Trophoblast cell (in vitro differentiated cells and primary cell): Measurements from ENCODE around the gene NUAK1.

Experiments
- DNase-seq, 2 donors: peaks; one replicate each; pipeline ENCODE4 v3.0.0-alpha.2; 2016
- H2AFZ ChIP-seq: 2 replicates; pipeline ENCODE4 v1.6.1; 2013; ENCODE audit warnings: low read length, moderate library complexity, mild to moderate bottlenecking; ENCODE audit not compliant: insufficient read depth, poor library complexity
- H2AK5ac ChIP-seq: 2 replicates; pipeline ENCODE4 v1.6.1; 2013; ENCODE audit warnings: mild to moderate bottlenecking, low read length
- H2BK120ac ChIP-seq: 2 replicates; pipeline ENCODE4 v1.6.1; 2013; ENCODE audit warnings: low read length, mild to moderate bottlenecking, moderate library complexity; ENCODE audit not compliant: insufficient read depth, poor library complexity
- H2BK12ac ChIP-seq: 2 replicates; pipeline ENCODE4 v1.6.1; 2013; ENCODE audit warnings: mild to moderate bottlenecking, low read length, moderate library complexity
- H2BK5ac ChIP-seq: 2 replicates; pipeline ENCODE4 v1.6.1; 2013; ENCODE audit warnings: low read length, low read depth, moderate library complexity, mild to moderate bottlenecking; ENCODE audit not compliant: poor library complexity
- H3K14ac ChIP-seq: 2 replicates; pipeline ENCODE4 v1.6.1; 2013; ENCODE audit warnings: mild to moderate bottlenecking, low read length
- H3K18ac ChIP-seq: 2 replicates; pipeline ENCODE4 v1.6.1; 2013; ENCODE audit warnings: mild to moderate bottlenecking, low read length
- H3K23ac ChIP-seq: 2 replicates; pipeline ENCODE4 v1.6.1; 2013; ENCODE audit warnings: low read length
- H3K27ac ChIP-seq: 2 replicates; pipeline ENCODE4 v1.5.1; 2013; ENCODE audit warnings: low read depth, mild to moderate bottlenecking, inconsistent platforms, low read length, moderate library complexity
- H3K27me3 ChIP-seq: 2 replicates; pipeline ENCODE4 v1.6.1; 2013; ENCODE audit warnings: inconsistent platforms, mild to moderate bottlenecking, low read length, moderate library complexity; ENCODE audit not compliant: insufficient read depth
- H3K36me3 ChIP-seq, 2 experiments: 1 replicate in 1 of 2; 2 replicates in 1 of 2; pipeline ENCODE4 v1.6.1; 2013; ENCODE audit warnings: low read length in 2 of 2, mild to moderate bottlenecking in 2 of 2, moderate library complexity in 1 of 2; ENCODE audit not compliant: insufficient read depth in 2 of 2, control insufficient read depth in 1 of 2
- H3K4ac ChIP-seq: 2 replicates; pipeline ENCODE4 v1.6.1; 2013; ENCODE audit warnings: low read depth, mild to moderate bottlenecking, low read length, moderate library complexity
- H3K4me1 ChIP-seq, 2 experiments: 1 replicate in 1 of 2; 2 replicates in 1 of 2; pipeline ENCODE4 v1.6.1; 2013; ENCODE audit warnings: low read length in 2 of 2, mild to moderate bottlenecking in 2 of 2, moderate library complexity in 1 of 2; ENCODE audit not compliant: insufficient read depth in 2 of 2, control insufficient read depth in 1 of 2
- H3K4me2 ChIP-seq: 2 replicates; pipeline ENCODE4 v1.6.1; 2013; ENCODE audit warnings: inconsistent platforms, mild to moderate bottlenecking, low read length, moderate library complexity
- H3K4me3 ChIP-seq: 2 replicates; pipeline ENCODE4 v1.5.1; 2013; ENCODE audit warnings: mild to moderate bottlenecking, low read depth, low read length, inconsistent platforms
- H3K79me1 ChIP-seq: one replicate; pipeline ENCODE4 v1.6.1; 2013; ENCODE audit warnings: low read length
- H3K79me2 ChIP-seq: 2 replicates; pipeline ENCODE4 v1.6.1; 2013; ENCODE audit warnings: low read length, mild to moderate bottlenecking; ENCODE audit not compliant: control insufficient read depth, insufficient read depth, poor library complexity
- H3K9ac ChIP-seq: 2 replicates; pipeline ENCODE4 v1.6.1; 2013; ENCODE audit warnings: mild to moderate bottlenecking, low read length
- H3K9me3 ChIP-seq: 2 replicates; pipeline ENCODE4 v1.6.1; 2013; ENCODE audit warnings: low read depth, mild to moderate bottlenecking, control low read depth, inconsistent platforms, low read length; ENCODE audit not compliant: insufficient read depth
- H4K12ac ChIP-seq: 2 replicates; pipeline ENCODE4 v1.6.1; 2013; ENCODE audit warnings: low read depth, mild to moderate bottlenecking, low read length, moderate library complexity
- H4K8ac ChIP-seq: 2 replicates; pipeline ENCODE4 v1.6.1; 2013; ENCODE audit warnings: low read depth, mild to moderate bottlenecking, low read length, moderate library complexity
- H4K91ac ChIP-seq: one replicate; pipeline ENCODE4 v1.6.1; 2013; ENCODE audit warnings: low read depth, mild to moderate bottlenecking, low read length, moderate library complexity
- WGBS: extraction: QIAGEN DNeasy Blood & Tissue Kit; methylation state at CpG from one replicate; pipeline ENCODE4 v1.1.7; 2013; ENCODE audit warnings: missing lambda C conversion rate; ENCODE audit not compliant: insufficient read length, insufficient coverage; ENCODE audit errors: extremely low coverage; 5-methylcytosine and 5-hydroxymethylcytosine counted together

Gene NUAK1

GRCh38 chr12:106114447-106115068, 24.2 kb downstream of the NUAK1 start:
- Histone ChIP-seq H3K4me3 (no peak overlapping the region), H4K12ac (no peak overlapping the region), H2BK120ac (no peak overlapping the region), H3K18ac (no peak overlapping the region), H3K4ac (peak overlapping the region; percentile 80), H4K8ac (no peak overlapping the region), H3K9ac (no peak overlapping the region), H3K27me3 (no peaks in the 10 kb centered on the region), H3K9me3 (no peaks in the 10 kb centered on the region), H2AK5ac (no peak overlapping the region), H2AFZ (no peak overlapping the region), H3K79me1 (no peaks in the 10 kb centered on the region), H3K14ac (no peak overlapping the region), H2BK5ac (no peak overlapping the region), H3K4me1 (peaks cover 16 to 39% of the 10 kb centered on the region in 2 experiments), H3K79me2 (peaks cover 32% of the 10 kb centered on the region), H3K23ac (no peak overlapping the region), H3K4me2 (no peak overlapping the region), H3K36me3 (peaks cover 15 to 20% of the 10 kb centered on the region in 2 experiments), H3K27ac (no peak overlapping the region), H2BK12ac (no peak overlapping the region), H4K91ac (no peak overlapping the region)
- no peak for DNase-seq
- WGBS: no CpG with 5 or more reads among the region's 5 CpGs

GRCh38 chr12:106113824-106114446, 24.8 kb downstream of the NUAK1 start:
- DNase-seq: no peak
- H4K8ac ChIP-seq: no peak overlapping the region
- no peak overlapping the region for H4K12ac ChIP-seq
- no peak overlapping the region for H2AFZ ChIP-seq
- H3K4ac ChIP-seq: peak overlapping the region; percentile 80
- no peaks in the 10 kb centered on the region for H3K27me3 ChIP-seq
- no peak overlapping the region for H3K14ac ChIP-seq
- no peak overlapping the region for H2AK5ac ChIP-seq
- H3K4me2 ChIP-seq: no peak overlapping the region
- H3K9me3 ChIP-seq: no peaks in the 10 kb centered on the region
- no peak overlapping the region for H4K91ac ChIP-seq
- H2BK12ac ChIP-seq: no peak overlapping the region
- WGBS: no CpG with 5 or more reads among the region's 10 CpGs
- H3K18ac ChIP-seq: no peak overlapping the region
- H3K4me3 ChIP-seq: no peak overlapping the region
- peaks cover 16 to 40% of the 10 kb centered on the region in 2 experiments for H3K4me1 ChIP-seq
- H3K23ac ChIP-seq: no peak overlapping the region
- no peak overlapping the region for H3K9ac ChIP-seq
- no peaks in the 10 kb centered on the region for H3K79me1 ChIP-seq
- H2BK5ac ChIP-seq: no peak overlapping the region
- no peak overlapping the region for H3K27ac ChIP-seq
- H2BK120ac ChIP-seq: no peak overlapping the region
- H3K79me2 ChIP-seq: peaks cover 33% of the 10 kb centered on the region
- H3K36me3 ChIP-seq: peaks cover 15 to 20% of the 10 kb centered on the region in 2 experiments

- H2BK5ac ChIP-seq: no peak overlapping the region
- no peak overlapping the region for H4K12ac ChIP-seq
- no peak overlapping the region for H3K9ac ChIP-seq
- H3K79me1 ChIP-seq: no peaks in the 10 kb centered on the region
- no peak for DNase-seq
- no peak overlapping the region for H3K4me3 ChIP-seq
- H3K14ac ChIP-seq: no peak overlapping the region
- no peak overlapping the region for H2BK12ac ChIP-seq
- H3K4ac ChIP-seq: peak overlapping the region; percentile 71
- no peak overlapping the region for H3K23ac ChIP-seq
- no CpG with 5 or more reads among the region's 1 CpG for WGBS
- no peaks in the 10 kb centered on the region for H3K9me3 ChIP-seq
- H3K18ac ChIP-seq: no peak overlapping the region
- no peak overlapping the region for H3K4me2 ChIP-seq
- H3K79me2 ChIP-seq: peaks cover 33% of the 10 kb centered on the region
- peaks cover 18 to 41% of the 10 kb centered on the region in 2 experiments for H3K4me1 ChIP-seq
- H4K91ac ChIP-seq: no peak overlapping the region
- H2AFZ ChIP-seq: no peak overlapping the region
- H3K27me3 ChIP-seq: no peaks in the 10 kb centered on the region
- peaks cover 15 to 20% of the 10 kb centered on the region in 2 experiments for H3K36me3 ChIP-seq
- H3K27ac ChIP-seq: no peak overlapping the region
- no peak overlapping the region for H2AK5ac ChIP-seq
- no peak overlapping the region for H2BK120ac ChIP-seq
- H4K8ac ChIP-seq: no peak overlapping the region
Observed at GRCh38 chr12:106113446-106113823, 25.3 kb downstream of the NUAK1 start.

GRCh38 chr12:106113042-106113441, 25.7 kb downstream of the NUAK1 start:
- no peak overlapping the region for H2AFZ ChIP-seq
- DNase-seq: no peak
- H3K18ac ChIP-seq: no peak overlapping the region
- no peak overlapping the region for H4K91ac ChIP-seq
- no peak overlapping the region for H2AK5ac ChIP-seq
- H3K79me1 ChIP-seq: no peaks in the 10 kb centered on the region
- no peak overlapping the region for H4K12ac ChIP-seq
- no CpG with 5 or more reads among the region's 6 CpGs for WGBS
- no peaks in the 10 kb centered on the region for H3K9me3 ChIP-seq
- H3K27ac ChIP-seq: no peak overlapping the region
- H3K27me3 ChIP-seq: no peaks in the 10 kb centered on the region
- no peak overlapping the region for H3K9ac ChIP-seq
- peaks cover 18 to 40% of the 10 kb centered on the region in 2 experiments for H3K4me1 ChIP-seq
- peaks cover 15 to 20% of the 10 kb centered on the region in 2 experiments for H3K36me3 ChIP-seq
- no peak overlapping the region for H4K8ac ChIP-seq
- H3K79me2 ChIP-seq: peaks cover 35% of the 10 kb centered on the region
- H3K4ac ChIP-seq: peak overlapping the region; percentile 71
- no peak overlapping the region for H3K4me3 ChIP-seq
- H3K14ac ChIP-seq: no peak overlapping the region
- H3K4me2 ChIP-seq: no peak overlapping the region
- no peak overlapping the region for H2BK12ac ChIP-seq
- no peak overlapping the region for H2BK120ac ChIP-seq
- no peak overlapping the region for H2BK5ac ChIP-seq
- no peak overlapping the region for H3K23ac ChIP-seq
